Smooth muscle cell (in vitro differentiated cells): ENCODE measurements around the gene TTC28. TPM values are rescaled to one million over a fixed set of nuclear protein-coding genes. Genes with fewer than 3 reads are reported as not detected.

Experiments used
- DNase-seq: peaks from one replicate; lab custom pipeline; 2025; ENCODE audit not compliant: unreplicated experiment; lab: John Stamatoyannopoulos, UW
- H2AFZ ChIP-seq: fragments of 200-600 bp; sonication (generic); 2 replicates; pipeline ENCODE4 v1.6.0; 2016; ENCODE audit warnings: antibody characterized with exemption, low read depth, mild to moderate bottlenecking
- H3F3A ChIP-seq: fragments of 200-600 bp; sonication (generic); 2 replicates; pipeline ENCODE4 v1.6.0; 2017; ENCODE audit warnings: antibody characterized with exemption, low read depth
- H3K27ac ChIP-seq: fragments of 200-600 bp; sonication (generic); 2 replicates; pipeline ENCODE4 v1.5.1; 2016; ENCODE audit warnings: low read depth, mild to moderate bottlenecking
- H3K27me3 ChIP-seq: fragments of 200-600 bp; sonication (generic); 2 replicates; pipeline ENCODE4 v1.6.1; 2016; ENCODE audit warnings: low read depth, mild to moderate bottlenecking
- H3K36me3 ChIP-seq: fragments of 200-600 bp; sonication (generic); 2 replicates; pipeline ENCODE4 v1.5.1; 2016; ENCODE audit warnings: low read depth
- H3K4me1 ChIP-seq: fragments of 200-600 bp; sonication (generic); 2 replicates; pipeline ENCODE4 v1.5.1; 2016; ENCODE audit warnings: low read depth
- H3K4me2 ChIP-seq: fragments of 200-600 bp; sonication (generic); 2 replicates; pipeline ENCODE4 v1.6.0; 2016; ENCODE audit warnings: mild to moderate bottlenecking
- H3K4me3 ChIP-seq: fragments of 200-600 bp; sonication (generic); 2 replicates; pipeline ENCODE4 v1.5.1; 2016; ENCODE audit warnings: mild to moderate bottlenecking
- H3K79me2 ChIP-seq: fragments of 200-600 bp; sonication (generic); 2 replicates; pipeline ENCODE4 v1.6.0; 2016; ENCODE audit warnings: low read depth, mild to moderate bottlenecking
- H3K9ac ChIP-seq: fragments of 200-600 bp; sonication (generic); 2 replicates; pipeline ENCODE4 v1.6.0; 2016; ENCODE audit warnings: low read depth
- H3K9me3 ChIP-seq: fragments of 200-600 bp; sonication (generic); replicated peaks from 2 replicates; pipeline ENCODE4 v1.5.1; 2016; ENCODE audit warnings: low read depth
- H4K20me1 ChIP-seq: fragments of 200-600 bp; sonication (generic); 2 replicates; pipeline ENCODE4 v1.6.0; 2016; ENCODE audit warnings: low read depth
- CTCF ChIP-seq: fragments of 200-600 bp; sonication (generic); IDR thresholded peaks from 2 replicates; pipeline ENCODE4 v1.5.1; 2017; ENCODE audit warnings: borderline replicate concordance, mild to moderate bottlenecking, antibody characterized with exemption; ENCODE audit not compliant: insufficient read depth, poor library complexity, severe bottlenecking
- WGBS: methylation state at CpG from one replicate; pipeline ENCODE4 v1.1.7; 2016; ENCODE audit warnings: low lambda C conversion rate; 5-methylcytosine and 5-hydroxymethylcytosine counted together
- microRNA-seq: library from miRNA; unstranded; fragments of <30 nt; microRNA quantifications from one replicate; pipeline ENCODE4, GENCODE V29; 2016; ENCODE audit warnings: borderline number of aligned reads
- polyA plus RNA-seq: library from polyadenylated mRNA; unstranded; fragments of >200 nt; fragmentation: Nextera tagmentation; extraction: Ambion mirVana; gene quantifications from 2 replicates; pipeline ENCODE4 v1.2.1, GENCODE V29; 2016
- small RNA-seq: library from RNA; depleted of rRNA; stranded (forward); fragments of <200 nt; gene quantifications from one replicate; pipeline ENCODE3, GENCODE V24; 2014
- total RNA-seq: library from RNA; depleted of rRNA; stranded (reverse); fragments of >200 nt; gene quantifications from 2 replicates; pipeline ENCODE4 v1.2.3, GENCODE V29; 2014

TTC28 gene
- total and polyA plus RNA-seq, 2 experiments from 2014 or later, result 6.3 to 17.9 TPM

GRCh38 chr22:27930331-27931060 is 749.1 kb downstream of the TTC28 start:
- Histone ChIP-seq H3K4me3 (no peak overlapping the region), H3K27me3 (no peaks in the 10 kb centered on the region), H3K4me1 (peaks cover 10% of the 10 kb centered on the region), H3F3A (peaks cover 19% of the 10 kb centered on the region), H3K9ac (no peak overlapping the region), H3K9me3 (no peaks in the 10 kb centered on the region), H3K79me2 (peaks cover 16% of the 10 kb centered on the region), H4K20me1 (no peaks in the 10 kb centered on the region), H3K36me3 (no peaks in the 10 kb centered on the region), H3K4me2 (peak overlapping the region; percentile 31), H2AFZ (no peak overlapping the region), H3K27ac (peak overlapping the region; percentile 45)
- no peak for DNase-seq
- WGBS, result 44% methylated on average over 3 of the region's 3 CpGs
- TF ChIP-seq CTCF, result no peak

Small RNA genes lying within 50 kb of the gene (microRNA-seq; reads per million reads assigned to microRNA genes)
- not detected for gene MIR5739

Small RNA genes lying within 50 kb of the gene (small RNA-seq; reads per million reads assigned to genes)
- gene MIR5739 (not detected), gene RF00019 (not detected), gene RF00150 (not detected), gene RF02200 (not detected), gene RN7SL162P (not detected)

Other genes starting within 250 kb of the TTC28 start
- gene CHEK2, start 62.0 kb upstream of the TTC28 start, total RNA-seq, result 11.5 and 18.7 TPM in 2 replicates
- gene CHEK2, start 62.0 kb upstream of the TTC28 start, polyA plus RNA-seq, result 12.7 and 15.9 TPM in 2 replicates
- 9.3 and 15.9 TPM in 2 replicates for gene HSCB, start 62.2 kb upstream of the TTC28 start, total RNA-seq
- gene HSCB, start 62.2 kb upstream of the TTC28 start, polyA plus RNA-seq, result 22.5 and 23.4 TPM in 2 replicates
- gene CCDC117, start 92.9 kb upstream of the TTC28 start, total RNA-seq, result 30.8 and 32.0 TPM in 2 replicates
- 17.3 and 18.1 TPM in 2 replicates for gene CCDC117, start 92.9 kb upstream of the TTC28 start, polyA plus RNA-seq
- 375 and 406 TPM in 2 replicates for gene XBP1, start 120.7 kb upstream of the TTC28 start, total RNA-seq
- 317 and 381 TPM in 2 replicates for gene XBP1, start 120.7 kb upstream of the TTC28 start, polyA plus RNA-seq
- 3.7 and 4.7 TPM in 2 replicates for gene ZNRF3, start 203.7 kb upstream of the TTC28 start, total RNA-seq
- gene ZNRF3, start 203.7 kb upstream of the TTC28 start, polyA plus RNA-seq, result 5.5 and 8.8 TPM in 2 replicates